CD4-positive, alpha-beta T cell (primary cell): ENCODE data around the gene MYOM3. TPM values are rescaled to one million over a fixed set of nuclear protein-coding genes. Genes with fewer than 3 reads are reported as not detected.

ENCODE experiments used
- ATAC-seq: fragments of 200-7000 bp; cut with Tn5 transposase; one replicate; pipeline ENCODE4 v1.10.0; 2022; ENCODE audit warnings: mild to moderate bottlenecking; ENCODE audit not compliant: poor library complexity
- CTCF ChIA-PET: fragments of 350-600 bp; sonication (Branson Sonifier 250); formaldehyde crosslinking; loops from one replicate; lab custom pipeline; 2021; ENCODE audit warnings: antibody characterized with exemption, inconsistent platforms; lab: Charles Lee
- POLR2A ChIA-PET: fragments of 350-600 bp; sonication (Branson Sonifier 250); formaldehyde crosslinking; loops from one replicate; lab custom pipeline; 2021; ENCODE audit warnings: antibody characterized with exemption, inconsistent platforms; lab: Charles Lee
- DNase-seq, 14 experiments: peaks; one replicate each; pipeline ENCODE4 v3.0.0-alpha.2; 2013 to 2020; ENCODE audit warnings: mixed read lengths in 2 of 14
- H3K27ac ChIP-seq, 2 donors: one replicate each; pipeline versions ENCODE4 v1.5.1 to v1.7.0; 2013; ENCODE audit warnings: low read length in 2 of 2, low read depth in 1 of 2, mild to moderate bottlenecking in 1 of 2
- H3K27me3 ChIP-seq, 2 experiments: 1 replicate in 1 of 2; 2 replicates in 1 of 2; pipeline versions ENCODE4 v1.6.1 to v1.7.0; 2013; ENCODE audit warnings: low read length in 2 of 2, control low read depth in 1 of 2, mild to moderate bottlenecking in 1 of 2, moderate library complexity in 1 of 2; ENCODE audit not compliant: insufficient read depth in 2 of 2, control insufficient read depth in 1 of 2
- H3K36me3 ChIP-seq: one replicate; pipeline ENCODE4 v1.6.1; 2013; ENCODE audit warnings: low read length, control low read depth; ENCODE audit not compliant: insufficient read depth
- H3K4me1 ChIP-seq: one replicate; pipeline ENCODE4 v1.6.1; 2013; ENCODE audit warnings: low read length, control low read depth; ENCODE audit not compliant: insufficient read depth
- H3K4me3 ChIP-seq: one replicate; pipeline ENCODE4 v1.5.1; 2013; ENCODE audit warnings: mild to moderate bottlenecking, low read length, moderate library complexity
- H3K9me3 ChIP-seq, 2 experiments: 1 replicate in 1 of 2; 2 replicates in 1 of 2; pipeline versions ENCODE4 v1.6.1 to v1.7.0; 2013; ENCODE audit warnings: low read length in 2 of 2, mild to moderate bottlenecking in 2 of 2, control low read depth in 1 of 2, moderate library complexity in 1 of 2; ENCODE audit not compliant: control insufficient read depth in 1 of 2, insufficient read depth in 1 of 2
- H3K27ac Mint-ChIP-seq: one replicate; pipeline ENCODE4 v1.8.0; 2020; ENCODE audit warnings: mixed read lengths
- H3K27me3 Mint-ChIP-seq: one replicate; pipeline ENCODE4 v1.8.0; 2021; ENCODE audit warnings: mixed read lengths
- H3K36me3 Mint-ChIP-seq: one replicate; pipeline ENCODE4 v1.8.0; 2021; ENCODE audit warnings: low read depth, mixed read lengths
- H3K4me1 Mint-ChIP-seq: one replicate; pipeline ENCODE4 v1.8.0; 2021; ENCODE audit warnings: low read depth, mixed read lengths
- H3K4me3 Mint-ChIP-seq: one replicate; pipeline ENCODE4 v1.8.0; 2020; ENCODE audit warnings: mild to moderate bottlenecking, mixed read lengths
- H3K9me3 Mint-ChIP-seq: one replicate; pipeline ENCODE4 v1.8.0; 2020; ENCODE audit warnings: mixed read lengths
- CTCF ChIP-seq: fragments of 200-600 bp; IDR thresholded peaks from one replicate; pipeline ENCODE4 v1.8.0; 2022; ENCODE audit warnings: antibody characterized with exemption, mild to moderate bottlenecking
- intact Hi-C, 2 experiments: fragments of 100-400 bp; cut with DNase I in 1 of 2; cut with micrococcal nuclease in 1 of 2; formaldehyde crosslinking; loops; one replicate each; pipeline versions ENCODE4 v1.15.1 to v1.9.0; 2023 to 2025; cut with DNase I, micrococcal nuclease
- total RNA-seq, 174 experiments: library from RNA in 2 of 174; stranded (reverse) in 2 of 174; gene quantifications; one replicate each; pipeline ENCODE4 v1.2.3 and lab custom pipeline; 2021 to 2026

MYOM3 gene
- total RNA-seq, 2 experiments from 2014 or later: not detected

DNA sequence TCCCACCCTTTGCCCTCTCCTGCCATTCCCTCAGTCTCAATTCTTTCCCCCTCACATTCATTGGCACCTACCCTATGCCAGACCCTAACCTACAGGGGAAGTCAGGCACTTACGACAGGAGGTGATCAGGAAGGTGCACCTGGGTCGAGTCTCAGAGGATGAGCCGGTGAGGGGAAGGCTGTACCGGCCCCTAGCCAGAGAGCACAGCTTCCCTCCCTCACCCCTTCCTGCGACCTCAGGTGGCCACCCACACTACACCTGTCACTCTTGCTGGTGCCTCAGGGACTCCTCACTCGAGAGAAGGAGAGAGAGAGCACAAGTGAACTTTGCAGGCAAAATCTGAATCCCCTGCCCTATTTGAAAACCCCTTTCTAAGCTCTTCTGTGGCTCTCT lies 1.7 kb upstream of the MYOM3 start:
- Histone ChIP-seq H3K4me1 (peaks cover 9% of the 10 kb centered on the region), H3K9me3 (no peaks in the 10 kb centered on the region), H3K27ac (no peak overlapping the region), H3K4me3 (no peak overlapping the region), H3K36me3 (no peaks in the 10 kb centered on the region), H3K27me3 (peaks cover 0 to 13% of the 10 kb centered on the region in 2 experiments)
- Mint-ChIP-seq H3K4me1 (peaks cover 5% of the 10 kb centered on the region), H3K9me3 (no peaks in the 10 kb centered on the region), H3K27me3 (peaks cover 42% of the 10 kb centered on the region), H3K27ac (no peak overlapping the region), H3K36me3 (no peaks in the 10 kb centered on the region), H3K4me3 (no peak overlapping the region)
- CTCF ChIA-PET: no interaction called here
- TF ChIP-seq CTCF: no peak
- ATAC-seq (no peak), DNase-seq (no peak)
- intact Hi-C loops: loop anchor here in 1 of 2 experiments (2.0 kb wide), 1 partner anchor 43 kb away; no protein-coding TSS in a partner anchor
- POLR2A ChIA-PET: no interaction called here

- no peak for ATAC-seq
Measured at GRCh38 chr1:24111262-24111995, 506 bp downstream of the MYOM3 start.

DNA sequence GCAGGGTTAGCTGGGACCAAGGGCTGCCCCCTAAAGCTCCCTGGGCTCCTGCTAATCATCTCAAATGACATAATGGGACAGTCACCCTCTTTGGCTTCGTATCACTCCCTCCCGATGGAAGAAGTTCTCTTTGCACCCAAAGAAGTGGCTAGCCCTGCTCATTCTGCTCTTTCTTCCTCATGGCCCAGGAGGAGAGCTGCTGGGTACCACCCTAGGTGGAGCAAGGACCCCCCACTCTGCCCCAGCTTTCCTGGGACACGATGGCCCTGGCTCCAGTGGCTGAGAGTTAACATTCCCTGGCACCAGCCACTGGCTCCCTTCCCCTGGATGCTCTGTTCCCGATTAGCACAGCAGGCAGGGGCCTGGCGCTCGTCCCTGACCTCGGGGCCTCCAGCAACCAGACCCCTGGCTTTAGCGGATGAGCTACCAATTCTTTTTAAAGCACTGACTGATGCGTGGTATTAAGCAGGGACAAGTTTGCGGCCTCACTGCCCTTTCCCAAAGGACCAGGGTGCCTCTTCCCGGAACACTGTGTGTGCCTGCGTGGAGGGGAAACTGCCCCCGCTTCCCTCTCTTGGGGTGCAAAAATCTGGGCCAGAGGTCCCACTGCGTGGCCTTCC lies 1.2 kb downstream of the MYOM3 start:
- no peaks in the 10 kb centered on the region for H3K36me3 ChIP-seq
- Mint-ChIP-seq H3K36me3 (no peaks in the 10 kb centered on the region), H3K27ac (no peak overlapping the region), H3K4me3 (no peak overlapping the region), H3K9me3 (no peaks in the 10 kb centered on the region), H3K4me1 (peaks cover 5% of the 10 kb centered on the region), H3K27me3 (peaks cover 20% of the 10 kb centered on the region)
- intact Hi-C loops: no loop called here
- TF ChIP-seq CTCF: no peak
- ATAC-seq: no peak
- H3K4me3 ChIP-seq: no peak overlapping the region
- POLR2A ChIA-PET: no interaction called here
- H3K27me3 ChIP-seq: no peaks in the 10 kb centered on the region
- H3K27ac ChIP-seq: no peak overlapping the region
- peaks cover 9% of the 10 kb centered on the region for H3K4me1 ChIP-seq
- H3K9me3 ChIP-seq: no peaks in the 10 kb centered on the region
- CTCF ChIA-PET: no interaction called here
- no peak for DNase-seq

More at GRCh38 chr1:24111262-24111995, 506 bp downstream of the MYOM3 start:
- Mint-ChIP-seq H3K27ac (no peak overlapping the region), H3K27me3 (peaks cover 26% of the 10 kb centered on the region), H3K4me1 (peaks cover 5% of the 10 kb centered on the region), H3K36me3 (no peaks in the 10 kb centered on the region), H3K4me3 (no peak overlapping the region), H3K9me3 (no peaks in the 10 kb centered on the region)
- peaks cover 0 to 1% of the 10 kb centered on the region in 2 experiments for H3K27me3 ChIP-seq
- H3K36me3 ChIP-seq: no peaks in the 10 kb centered on the region
- H3K4me3 ChIP-seq: no peak overlapping the region
- intact Hi-C loops: no loop called here
- no peak for DNase-seq
- no peaks in the 10 kb centered on the region for H3K9me3 ChIP-seq
- no peak for TF ChIP-seq CTCF
- H3K4me1 ChIP-seq: peaks cover 9% of the 10 kb centered on the region
- no peak overlapping the region for H3K27ac ChIP-seq
- POLR2A ChIA-PET: no interaction called here
- CTCF ChIA-PET: no interaction called here
